ENCODE results near the gene CTDSPL.

Gene CTDSPL

GRCh38 chr3:37825744-37826400, 35.8 kb upstream of the CTDSPL start:
- H3K4me3 ChIP-seq (replicated peaks; ENCODE audit: low read depth, low read length): no peak overlapping the region
- no peaks in the 10 kb centered on the region for H3K36me3 ChIP-seq (ENCODE audit: control insufficient read depth, insufficient read depth, low read length)
- no peak for TF ChIP-seq CTCF (IDR thresholded peaks at IDR 0.05; ENCODE audit: insufficient read depth, low read length, poor library complexity, severe bottlenecking)
- H3K27me3 ChIP-seq (replicated peaks; ENCODE audit: control insufficient read depth, insufficient read depth, low read length): no peaks in the 10 kb centered on the region; the same call in 1 of the 2 replicates
- no peak for DNase-seq (ENCODE audit: extremely low read depth, insufficient read length)

GRCh38 chr3:37826502-37826901, 35.2 kb upstream of the CTDSPL start:
- Histone ChIP-seq H3K4me3 (replicated peaks; ENCODE audit: low read depth, low read length) (no peak overlapping the region), H3K27me3 (replicated peaks; ENCODE audit: control insufficient read depth, insufficient read depth, low read length) (no peaks in the 10 kb centered on the region; the same call in 1 of the 2 replicates), H3K36me3 (ENCODE audit: control insufficient read depth, insufficient read depth, low read length) (no peaks in the 10 kb centered on the region)
- no peak for DNase-seq (ENCODE audit: extremely low read depth, insufficient read length)
- TF ChIP-seq CTCF (IDR thresholded peaks at IDR 0.05; ENCODE audit: insufficient read depth, low read length, poor library complexity, severe bottlenecking): no peak

- no peak for TF ChIP-seq CTCF (IDR thresholded peaks at IDR 0.05; ENCODE audit: insufficient read depth, low read length, poor library complexity, severe bottlenecking)
- no peaks in the 10 kb centered on the region for H3K36me3 ChIP-seq (ENCODE audit: control insufficient read depth, insufficient read depth, low read length)
- H3K4me3 ChIP-seq (replicated peaks; ENCODE audit: low read depth, low read length): no peak overlapping the region
- no peaks in the 10 kb centered on the region; the same call in 1 of the 2 replicates for H3K27me3 ChIP-seq (replicated peaks; ENCODE audit: control insufficient read depth, insufficient read depth, low read length)
- no peak for DNase-seq (ENCODE audit: extremely low read depth, insufficient read length)
Measured at GRCh38 chr3:37826933-37827332, 34.7 kb upstream of the CTDSPL start.

GRCh38 chr3:37832480-37832879, 29.2 kb upstream of the CTDSPL start:
- Histone ChIP-seq H3K27me3 (replicated peaks; ENCODE audit: control insufficient read depth, insufficient read depth, low read length) (no peaks in the 10 kb centered on the region; the same call in 1 of the 2 replicates), H3K36me3 (ENCODE audit: control insufficient read depth, insufficient read depth, low read length) (no peaks in the 10 kb centered on the region), H3K4me3 (replicated peaks; ENCODE audit: low read depth, low read length) (no peak overlapping the region)
- DNase-seq (ENCODE audit: extremely low read depth, insufficient read length): no peak
- no peak for TF ChIP-seq CTCF (IDR thresholded peaks at IDR 0.05; ENCODE audit: insufficient read depth, low read length, poor library complexity, severe bottlenecking)

- Histone ChIP-seq H3K27me3 (replicated peaks; ENCODE audit: control insufficient read depth, insufficient read depth, low read length) (no peaks in the 10 kb centered on the region; the same call in 1 of the 2 replicates), H3K4me3 (replicated peaks; ENCODE audit: low read depth, low read length) (no peak overlapping the region), H3K36me3 (ENCODE audit: control insufficient read depth, insufficient read depth, low read length) (no peaks in the 10 kb centered on the region)
- TF ChIP-seq CTCF (IDR thresholded peaks at IDR 0.05; ENCODE audit: insufficient read depth, low read length, poor library complexity, severe bottlenecking): peak; percentile 45
- no peak for DNase-seq (ENCODE audit: extremely low read depth, insufficient read length)
Measured at GRCh38 chr3:37833302-37834186, 28.1 kb upstream of the CTDSPL start.

All from GM06990 (cell line).